ENCODE results near the gene EPHA4. TPM values are rescaled to one million over a fixed set of nuclear protein-coding genes. Genes with fewer than 3 reads are reported as not detected.

Gene EPHA4
- total RNA-seq, 1 experiment from 2014 or later: 3.4 TPM

- POLR2A ChIA-PET: no interaction called here
- H3K36me3 ChIP-seq (ENCODE audit: control insufficient read depth, insufficient read depth, low read length): no peaks in the 10 kb centered on the region
Measured at GRCh38 chr2:221425353-221425752, 146.8 kb downstream of the EPHA4 start.

DNA sequence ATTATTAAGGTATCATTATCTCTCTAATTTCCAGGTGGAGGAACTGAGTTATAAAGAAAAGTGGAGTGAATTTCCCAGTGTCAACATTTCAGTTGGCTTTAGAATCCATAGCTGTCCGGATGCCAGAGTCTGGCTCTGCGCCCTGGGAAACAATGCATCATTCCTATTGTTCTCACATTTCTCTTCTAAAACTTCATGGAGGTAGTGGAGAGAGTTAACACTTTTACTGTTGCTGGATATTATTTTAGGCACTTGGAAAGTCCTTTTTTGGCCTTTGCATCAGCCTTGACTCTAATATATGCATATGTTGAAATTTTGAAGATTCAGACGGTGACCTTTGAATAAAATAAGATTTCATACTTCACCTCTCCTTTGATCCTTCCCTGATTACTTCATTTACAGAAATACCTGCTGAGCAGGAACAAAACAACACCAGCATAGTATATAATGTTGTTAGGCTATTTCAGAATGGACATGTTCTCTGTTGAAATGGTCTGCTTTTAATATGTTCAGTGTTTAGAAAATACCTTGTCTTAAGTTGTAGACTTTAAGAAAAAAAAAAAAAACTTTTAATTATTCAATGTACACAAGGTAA, 148.8 kb downstream of the EPHA4 start:
- in situ Hi-C loops (cut with HindIII; ENCODE audit: low pct_unique_long_range_greater_than_20kb, low sequenced_read_pairs) (no loop called here), intact Hi-C loops (cut with micrococcal nuclease; ENCODE audit: unreplicated experiment) (no loop called here)
- no peaks in the 10 kb centered on the region for H3K4me1 ChIP-seq (ENCODE audit: control insufficient read depth, insufficient read depth, low read length)
- H3K27me3 ChIP-seq (ENCODE audit: control insufficient read depth, insufficient read depth, low read length): no peaks in the 10 kb centered on the region
- no TSS peak for BruUV-seq (replicated peaks)
- no peak for DNase-seq (ENCODE audit: low read depth, low spot score)
- no peak for ATAC-seq
- no peak overlapping the region for H3K4me3 ChIP-seq (ENCODE audit: low read depth in 2 of 2, low read length in 2 of 2)
- CTCF ChIA-PET: no interaction called here
- no peaks in the 10 kb centered on the region for H3K36me3 ChIP-seq (ENCODE audit: control insufficient read depth, insufficient read depth, low read length)
- POLR2A ChIA-PET: no interaction called here
- no peaks in the 10 kb centered on the region for H3K9me3 ChIP-seq (ENCODE audit: control insufficient read depth, insufficient read depth, low read depth, low read length)
- TF ChIP-seq, protein P1, sequence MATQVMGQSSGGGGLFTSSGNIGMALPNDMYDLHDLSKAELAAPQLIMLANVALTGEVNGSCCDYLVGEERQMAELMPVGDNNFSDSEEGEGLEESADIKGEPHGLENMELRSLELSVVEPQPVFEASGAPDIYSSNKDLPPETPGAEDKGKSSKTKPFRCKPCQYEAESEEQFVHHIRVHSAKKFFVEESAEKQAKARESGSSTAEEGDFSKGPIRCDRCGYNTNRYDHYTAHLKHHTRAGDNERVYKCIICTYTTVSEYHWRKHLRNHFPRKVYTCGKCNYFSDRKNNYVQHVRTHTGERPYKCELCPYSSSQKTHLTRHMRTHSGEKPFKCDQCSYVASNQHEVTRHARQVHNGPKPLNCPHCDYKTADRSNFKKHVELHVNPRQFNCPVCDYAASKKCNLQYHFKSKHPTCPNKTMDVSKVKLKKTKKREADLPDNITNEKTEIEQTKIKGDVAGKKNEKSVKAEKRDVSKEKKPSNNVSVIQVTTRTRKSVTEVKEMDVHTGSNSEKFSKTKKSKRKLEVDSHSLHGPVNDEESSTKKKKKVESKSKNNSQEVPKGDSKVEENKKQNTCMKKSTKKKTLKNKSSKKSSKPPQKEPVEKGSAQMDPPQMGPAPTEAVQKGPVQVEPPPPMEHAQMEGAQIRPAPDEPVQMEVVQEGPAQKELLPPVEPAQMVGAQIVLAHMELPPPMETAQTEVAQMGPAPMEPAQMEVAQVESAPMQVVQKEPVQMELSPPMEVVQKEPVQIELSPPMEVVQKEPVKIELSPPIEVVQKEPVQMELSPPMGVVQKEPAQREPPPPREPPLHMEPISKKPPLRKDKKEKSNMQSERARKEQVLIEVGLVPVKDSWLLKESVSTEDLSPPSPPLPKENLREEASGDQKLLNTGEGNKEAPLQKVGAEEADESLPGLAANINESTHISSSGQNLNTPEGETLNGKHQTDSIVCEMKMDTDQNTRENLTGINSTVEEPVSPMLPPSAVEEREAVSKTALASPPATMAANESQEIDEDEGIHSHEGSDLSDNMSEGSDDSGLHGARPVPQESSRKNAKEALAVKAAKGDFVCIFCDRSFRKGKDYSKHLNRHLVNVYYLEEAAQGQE (IDR thresholded peaks at IDR 0.05; ENCODE audit: insufficient read depth in 1 of 2, low read depth in 2 of 2, low read length in 1 of 2): no peak
- no peak overlapping the region for H3K27ac ChIP-seq (ENCODE audit: low read length)

More at GRCh38 chr2:221425353-221425752, 146.8 kb downstream of the EPHA4 start:
- in situ Hi-C loops (cut with HindIII; ENCODE audit: low pct_unique_long_range_greater_than_20kb, low sequenced_read_pairs): no loop called here
- Histone ChIP-seq H3K27me3 (ENCODE audit: control insufficient read depth, insufficient read depth, low read length) (no peaks in the 10 kb centered on the region), H3K4me3 (ENCODE audit: low read depth in 2 of 2, low read length in 2 of 2) (no peak overlapping the region), H3K4me1 (ENCODE audit: control insufficient read depth, insufficient read depth, low read length) (no peaks in the 10 kb centered on the region), H3K9me3 (ENCODE audit: control insufficient read depth, insufficient read depth, low read depth, low read length) (no peaks in the 10 kb centered on the region), H3K27ac (ENCODE audit: low read length) (no peak overlapping the region)
- ATAC-seq (no peak), DNase-seq (ENCODE audit: low read depth, low spot score) (no peak)
- CTCF ChIA-PET: no interaction called here
- BruUV-seq (replicated peaks): no TSS peak
- intact Hi-C loops (cut with micrococcal nuclease; ENCODE audit: unreplicated experiment): no loop called here
- TF ChIP-seq POLR2AphosphoS5 (IDR thresholded peaks at IDR 0.05; ENCODE audit: low read depth, low read length): no peak

- H3K4me3 ChIP-seq (ENCODE audit: low read depth in 2 of 2, low read length in 2 of 2): no peak overlapping the region
- no peaks in the 10 kb centered on the region for H3K27me3 ChIP-seq (ENCODE audit: control insufficient read depth, insufficient read depth, low read length)
- H3K27ac ChIP-seq (ENCODE audit: low read length): no peak overlapping the region
- DNase-seq (ENCODE audit: low read depth, low spot score) (no peak), ATAC-seq (no peak)
- in situ Hi-C loops (cut with HindIII; ENCODE audit: low pct_unique_long_range_greater_than_20kb, low sequenced_read_pairs): no loop called here
- H3K4me1 ChIP-seq (ENCODE audit: control insufficient read depth, insufficient read depth, low read length): no peaks in the 10 kb centered on the region
- intact Hi-C loops (cut with micrococcal nuclease; ENCODE audit: unreplicated experiment): no loop called here
- no TSS peak for BruUV-seq (replicated peaks)
- no peaks in the 10 kb centered on the region for H3K36me3 ChIP-seq (ENCODE audit: control insufficient read depth, insufficient read depth, low read length)
- ChIA-PET POLR2A (no interaction called here), CTCF (no interaction called here)
- TF ChIP-seq SIN3A (IDR thresholded peaks at IDR 0.05; ENCODE audit: borderline replicate concordance, insufficient read depth, low read depth, low read length) (no peak), CTCF (IDR thresholded peaks at IDR 0.05) (no peak), TCF7L2 (IDR thresholded peaks at IDR 0.05; ENCODE audit: low read depth, low read length) (no peak), POLR2AphosphoS5 (IDR thresholded peaks at IDR 0.05; ENCODE audit: low read depth, low read length) (no peak)
- TF ChIP-seq, protein P1 (IDR thresholded peaks at IDR 0.05; ENCODE audit: insufficient read depth in 1 of 2, low read depth in 2 of 2, low read length in 1 of 2): no peak
- no peaks in the 10 kb centered on the region for H3K9me3 ChIP-seq (ENCODE audit: control insufficient read depth, insufficient read depth, low read depth, low read length)
Measured at GRCh38 chr2:221422516-221423209, 149.4 kb downstream of the EPHA4 start.

All from Panc1 (cell line).